CD14-positive monocyte (primary cell): ENCODE results near the gene GABRA1. TPM values are rescaled to one million over a fixed set of nuclear protein-coding genes. Genes with fewer than 3 reads are reported as not detected.

Experiments used
- DNase-seq, 3 donors: peaks; one replicate each; pipeline ENCODE4 v3.0.0-alpha.2; 2011 to 2022
- H2AFZ ChIP-seq: 2 replicates; pipeline ENCODE4 v1.6.0; 2012; ENCODE audit warnings: mild to moderate bottlenecking, low read depth, low read length, inconsistent platforms; ENCODE audit not compliant: insufficient read depth, poor library complexity, severe bottlenecking
- H3K27ac ChIP-seq, 2 donors: 1 replicate in 1 of 2; 2 replicates in 1 of 2; pipeline ENCODE4 v1.5.1; 2012 to 2013; ENCODE audit warnings: low read length in 2 of 2, control low read depth in 1 of 2, inconsistent platforms in 1 of 2, low read depth in 1 of 2, mild to moderate bottlenecking in 1 of 2
- H3K27me3 ChIP-seq, 2 donors: one replicate each; pipeline versions ENCODE4 v1.6.0 to v1.6.1; 2011 to 2013; ENCODE audit warnings: low read length in 2 of 2; ENCODE audit not compliant: control insufficient read depth in 2 of 2, insufficient read depth in 2 of 2
- H3K36me3 ChIP-seq, 2 donors: replicated peaks in 1 of 2; 1 replicate in 1 of 2; 2 replicates in 1 of 2; pipeline versions ENCODE4 v1.5.1 to v1.6.1; 2012 to 2013; ENCODE audit warnings: low read length in 2 of 2, control low read depth in 1 of 2, inconsistent platforms in 1 of 2, mild to moderate bottlenecking in 1 of 2; ENCODE audit not compliant: insufficient read depth in 2 of 2, control insufficient read depth in 1 of 2
- H3K4me1 ChIP-seq, 2 donors: 1 replicate in 1 of 2; 2 replicates in 1 of 2; pipeline versions ENCODE4 v1.5.1 to v1.6.1; 2012 to 2013; ENCODE audit warnings: low read length in 2 of 2, control low read depth in 1 of 2, inconsistent platforms in 1 of 2, mild to moderate bottlenecking in 1 of 2, moderate library complexity in 1 of 2; ENCODE audit not compliant: insufficient read depth in 2 of 2, control insufficient read depth in 1 of 2
- H3K4me2 ChIP-seq: replicated peaks from 2 replicates; pipeline ENCODE3; 2012; ENCODE audit warnings: low read length, moderate library complexity, mild to moderate bottlenecking; ENCODE audit not compliant: poor library complexity, severe bottlenecking; ENCODE audit errors: extremely low read depth
- H3K4me3 ChIP-seq, 3 experiments: fragments of 200-600 bp in 1 of 3; sonication (generic) in 1 of 3; replicated peaks in 1 of 3; 1 replicate in 2 of 3; 2 replicates in 1 of 3; pipeline ENCODE4 v1.5.1; 2011 to 2013; ENCODE audit warnings: low read length in 3 of 3, mild to moderate bottlenecking in 3 of 3, control low read depth in 2 of 3, low read depth in 2 of 3, inconsistent platforms in 1 of 3, moderate library complexity in 1 of 3
- H3K79me2 ChIP-seq: 2 replicates; pipeline ENCODE4 v1.6.0; 2012; ENCODE audit warnings: mild to moderate bottlenecking, control low read depth, inconsistent platforms, low read length, moderate library complexity; ENCODE audit not compliant: insufficient read depth
- H3K9ac ChIP-seq: 2 replicates; pipeline ENCODE4 v1.6.0; 2017; ENCODE audit warnings: low read length, mild to moderate bottlenecking; ENCODE audit not compliant: insufficient read depth, poor library complexity, severe bottlenecking
- H3K9me3 ChIP-seq, 2 donors: replicated peaks in 1 of 2; 1 replicate in 1 of 2; 2 replicates in 1 of 2; pipeline versions ENCODE4 v1.5.1 to v1.6.1; 2012 to 2013; ENCODE audit warnings: low read length in 2 of 2, control low read depth in 1 of 2; ENCODE audit not compliant: control insufficient read depth in 1 of 2, insufficient read depth in 1 of 2
- H4K20me1 ChIP-seq: 2 replicates; pipeline ENCODE4 v1.6.0; 2012; ENCODE audit warnings: mild to moderate bottlenecking, low read length, control low read depth, moderate library complexity; ENCODE audit not compliant: insufficient read depth
- H3K27ac Mint-ChIP-seq, 7 donors: one replicate each; pipeline ENCODE4 v1.8.0; 2020; ENCODE audit warnings: mild to moderate bottlenecking in 7 of 7, mixed read lengths in 7 of 7, moderate library complexity in 6 of 7, inconsistent platforms in 2 of 7
- H3K27me3 Mint-ChIP-seq, 3 donors: one replicate each; pipeline ENCODE4 v1.8.0; 2021 to 2022; ENCODE audit warnings: low read depth in 3 of 3, mild to moderate bottlenecking in 3 of 3, mixed read lengths in 3 of 3, moderate library complexity in 3 of 3, inconsistent platforms in 1 of 3
- H3K36me3 Mint-ChIP-seq, 2 donors: one replicate each; pipeline ENCODE4 v1.8.0; 2020; ENCODE audit warnings: mixed read lengths in 2 of 2, inconsistent platforms in 1 of 2, mild to moderate bottlenecking in 1 of 2
- H3K4me1 Mint-ChIP-seq: one replicate; pipeline ENCODE4 v1.8.0; 2020; ENCODE audit warnings: mild to moderate bottlenecking, mixed read lengths
- H3K4me3 Mint-ChIP-seq, 2 donors: one replicate each; pipeline ENCODE4 v1.8.0; 2020; ENCODE audit warnings: mild to moderate bottlenecking in 2 of 2, mixed read lengths in 2 of 2, moderate library complexity in 1 of 2
- H3K9me3 Mint-ChIP-seq, 7 donors: one replicate each; pipeline ENCODE4 v1.8.0; 2020 to 2022; ENCODE audit warnings: mixed read lengths in 7 of 7, mild to moderate bottlenecking in 6 of 7, moderate library complexity in 6 of 7, inconsistent platforms in 2 of 7
- CTCF ChIP-seq: fragments of 200-600 bp; IDR thresholded peaks from one replicate; pipeline ENCODE4 v1.8.0; 2022; ENCODE audit warnings: antibody characterized with exemption, mild to moderate bottlenecking
- WGBS: methylation state at CpG from one replicate; pipeline ENCODE4 v1.1.5; 2013; ENCODE audit warnings: missing lambda C conversion rate; ENCODE audit not compliant: insufficient coverage; 5-methylcytosine and 5-hydroxymethylcytosine counted together
- intact Hi-C, 2 donors: fragments of 100-400 bp; cut with micrococcal nuclease; formaldehyde crosslinking; loops; one replicate each; pipeline versions ENCODE4 v1.15.0 to v1.15.1; 2023
- polyA plus RNA-seq, 3 donors: library from polyadenylated mRNA; depleted of rRNA in 1 of 3; unstranded in 2 of 3; stranded (reverse) in 1 of 3; fragments of 300-500 nt in 2 of 3; fragments of >200 nt in 1 of 3; fragmentation: Illumina TruSeq in 2 of 3; gene quantifications; 1 replicate in 2 of 3; 2 replicates in 1 of 3; pipeline ENCODE4 v1.2.3, GENCODE V29; 2012 to 2021

The GABRA1 gene
- polyA plus RNA-seq, 3 donors: not detected

GRCh38 chr5:161865510-161865909 is 17.6 kb downstream of the GABRA1 start:
- Histone ChIP-seq H3K79me2 (no peaks in the 10 kb centered on the region), H3K9me3 (no peaks in the 10 kb centered on the region), H3K27me3 (no peaks in the 10 kb centered on the region), H3K36me3 (no peaks in the 10 kb centered on the region), H3K27ac (no peak overlapping the region), H2AFZ (no peak overlapping the region), H4K20me1 (no peaks in the 10 kb centered on the region), H3K4me1 (no peaks in the 10 kb centered on the region), H3K4me2 (no peak overlapping the region), H3K4me3 (no peak overlapping the region), H3K9ac (no peak overlapping the region)
- Mint-ChIP-seq H3K9me3 (no peaks in the 10 kb centered on the region), H3K27me3 (peaks cover 0 to 1% (median 0%) of the 10 kb centered on the region in 3 donors), H3K4me1 (no peaks in the 10 kb centered on the region), H3K4me3 (no peak overlapping the region), H3K27ac (no peak overlapping the region), H3K36me3 (no peaks in the 10 kb centered on the region)
- TF ChIP-seq CTCF: no peak
- intact Hi-C loops: no loop called here
- no peak for DNase-seq
- no CpG with 5 or more reads among the region's 7 CpGs for WGBS

- H3K36me3 ChIP-seq: no peaks in the 10 kb centered on the region
- Mint-ChIP-seq H3K36me3 (no peaks in the 10 kb centered on the region), H3K9me3 (peaks cover 0 to 2% (median 0%) of the 10 kb centered on the region in 7 donors), H3K27ac (no peak overlapping the region), H3K4me3 (no peak overlapping the region), H3K27me3 (no peaks in the 10 kb centered on the region), H3K4me1 (no peaks in the 10 kb centered on the region)
- TF ChIP-seq CTCF: no peak
- no peak overlapping the region for H3K4me3 ChIP-seq
- no peak overlapping the region for H3K9ac ChIP-seq
- H3K27me3 ChIP-seq: no peaks in the 10 kb centered on the region
- H3K79me2 ChIP-seq: no peaks in the 10 kb centered on the region
- H3K9me3 ChIP-seq: no peaks in the 10 kb centered on the region
- H3K27ac ChIP-seq: no peak overlapping the region
- intact Hi-C loops: no loop called here
- H2AFZ ChIP-seq: no peak overlapping the region
- no peaks in the 10 kb centered on the region for H3K4me1 ChIP-seq
- H4K20me1 ChIP-seq: no peaks in the 10 kb centered on the region
- H3K4me2 ChIP-seq: no peak overlapping the region
- DNase-seq: no peak
These were observed 42.1 kb downstream of the GABRA1 start for GRCh38 chr5:161889971-161890370.
